IMR-90 (cell line): Measurements from ENCODE around the gene TATDN2.

Experiments used
- CTCF ChIP-seq: conservative IDR thresholded peaks from 2 replicates; pipeline ENCODE4 v1.5.1; 2012; ENCODE audit warnings: mild to moderate bottlenecking, low read depth, low read length, improper control_type of control experiment
- FOS ChIP-seq: fragments of 150-350 bp; IDR thresholded peaks from 2 replicates; pipeline ENCODE4 v1.6.1; 2016; ENCODE audit warnings: low read depth, low read length
- MAFK ChIP-seq: IDR thresholded peaks from 2 replicates; pipeline ENCODE4 v1.6.1; 2012; ENCODE audit warnings: low read depth, low read length, improper control_type of control experiment
- MAZ ChIP-seq: IDR thresholded peaks from 2 replicates; pipeline ENCODE4 v1.6.1; 2012; ENCODE audit warnings: low read depth, mild to moderate bottlenecking, low read length, improper control_type of control experiment, moderate library complexity, borderline replicate concordance
- MXI1 ChIP-seq: IDR thresholded peaks from 2 replicates; pipeline ENCODE4 v1.6.1; 2012; ENCODE audit warnings: low read depth, mild to moderate bottlenecking, low read length, moderate library complexity, borderline replicate concordance
- NFE2L2 ChIP-seq: fragments of 150-350 bp; IDR thresholded peaks from 2 replicates; pipeline ENCODE4 v1.6.1; 2016; ENCODE audit warnings: low read depth, mild to moderate bottlenecking, low read length
- POLR2A ChIP-seq: IDR thresholded peaks from 2 replicates; pipeline ENCODE4 v1.6.1; 2012; ENCODE audit warnings: mild to moderate bottlenecking, low read depth, low read length
- SMC3 ChIP-seq: fragments of 150-350 bp; IDR thresholded peaks from 2 replicates; pipeline ENCODE4 v1.6.1; 2016; ENCODE audit warnings: low read depth, mild to moderate bottlenecking, antibody characterized with exemption, low read length, moderate library complexity
- USF2 ChIP-seq: fragments of 150-350 bp; IDR thresholded peaks from 2 replicates; pipeline ENCODE4 v1.6.1; 2017; ENCODE audit warnings: mild to moderate bottlenecking, antibody characterized with exemption, low read length, low read depth

DNA sequence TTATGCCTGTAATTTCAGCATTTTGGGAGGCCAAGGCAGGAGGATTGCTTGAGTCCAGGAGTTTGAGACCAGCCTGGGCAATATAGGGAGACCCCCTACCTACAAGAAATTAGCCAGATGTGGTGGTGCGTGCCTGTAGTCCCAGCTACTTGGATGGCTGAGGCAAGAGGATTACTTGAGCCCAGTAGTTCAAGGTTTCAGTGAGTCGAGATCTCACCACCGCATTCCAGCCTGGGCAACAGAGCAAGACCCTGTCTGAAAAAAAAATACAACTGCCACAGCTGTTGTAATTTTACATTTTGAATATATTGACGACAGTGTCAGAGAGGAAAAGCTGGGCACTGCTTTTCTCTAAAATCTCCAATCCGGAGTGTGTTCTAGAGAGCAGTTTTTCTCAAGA is 21.2 kb downstream of the TATDN2 start:
- TF ChIP-seq CTCF, result no peak
- TF ChIP-seq POLR2A, result no peak
- no peak for TF ChIP-seq USF2
- no peak for TF ChIP-seq MAZ
- no peak for TF ChIP-seq FOS
- TF ChIP-seq NFE2L2, result no peak
- TF ChIP-seq MAFK, result no peak
- TF ChIP-seq MXI1, result no peak
- TF ChIP-seq SMC3, result no peak
